HEK293 (cell line): ENCODE measurements around the gene GCNA.
A peak's percentile ranks its signal among the peaks of the same experiment; 100 is the strongest.

Experiments used
- CTCF ChIA-PET: fragments of 350-600 bp; formaldehyde crosslinking; extraction: SDS; loops from one replicate; lab custom pipeline; 2021; ENCODE audit warnings: antibody characterized with exemption; lab: Yijun Ruan, JAX
- POLR2A ChIA-PET: fragments of 300-600 bp; formaldehyde crosslinking; extraction: SDS; loops from one replicate; lab custom pipeline; 2020; ENCODE audit warnings: antibody characterized with exemption, inconsistent platforms; lab: Yijun Ruan, JAX
- H3K27ac ChIP-seq: fragments of 200-500 bp; sonication (Bioruptor generic); 2 replicates; pipeline ENCODE4 v1.5.1; 2014; ENCODE audit warnings: low read depth, low read length, control low read depth, inconsistent platforms; ENCODE audit errors: extremely low read depth
- H3K36me3 ChIP-seq, 2 experiments: fragments of 200-500 bp in 1 of 2; sonication (Bioruptor generic) in 1 of 2; 1 replicate in 1 of 2; 2 replicates in 1 of 2; pipeline ENCODE4 v1.5.1; 2014 to 2017; ENCODE audit warnings: inconsistent platforms in 2 of 2, low read length in 2 of 2; ENCODE audit not compliant: control insufficient read depth in 2 of 2, insufficient read depth in 1 of 2
- H3K4me1 ChIP-seq: fragments of 200-500 bp; sonication (Bioruptor generic); 2 replicates; pipeline ENCODE4 v1.5.1; 2014; ENCODE audit warnings: mild to moderate bottlenecking, low read length, inconsistent platforms; ENCODE audit not compliant: control insufficient read depth, insufficient read depth
- H3K4me3 ChIP-seq: 2 replicates; pipeline ENCODE4 v1.5.1; 2011; ENCODE audit warnings: low read depth, mild to moderate bottlenecking, control low read depth, low read length, moderate library complexity
- H3K9me3 ChIP-seq: fragments of 200-500 bp; sonication (Bioruptor generic); 2 replicates; pipeline ENCODE4 v1.5.1; 2014; ENCODE audit warnings: low read depth, low read length, inconsistent platforms; ENCODE audit not compliant: control insufficient read depth, insufficient read depth
- KLF1 ChIP-seq: fragments of 450-650 bp; formaldehyde crosslinking; IDR thresholded peaks from 2 replicates; pipeline ENCODE4 v1.5.1; 2016; ENCODE audit warnings: missing biosample characterization, missing genetic modification characterization
- KLF7 ChIP-seq: fragments of 450-650 bp; formaldehyde crosslinking; IDR thresholded peaks from 2 replicates; pipeline ENCODE4 v1.5.1; 2016; ENCODE audit warnings: missing biosample characterization, missing genetic modification characterization, borderline replicate concordance
- KLF8 ChIP-seq: fragments of 450-650 bp; formaldehyde crosslinking; IDR thresholded peaks from 2 replicates; pipeline ENCODE4 v1.5.1; 2016; ENCODE audit warnings: missing biosample characterization, missing genetic modification characterization
- YY1 ChIP-seq: fragments of 450-650 bp; formaldehyde crosslinking; IDR thresholded peaks from 2 replicates; pipeline ENCODE4 v1.5.1; 2018; ENCODE audit warnings: missing biosample characterization, missing genetic modification characterization
- ZFHX2 ChIP-seq: fragments of 450-650 bp; formaldehyde crosslinking; conservative IDR thresholded peaks from 2 replicates; pipeline ENCODE4 v1.5.1; 2016; ENCODE audit warnings: missing biosample characterization, missing genetic modification characterization
- ZNF10 ChIP-seq: fragments of 450-650 bp; formaldehyde crosslinking; IDR thresholded peaks from 2 replicates; pipeline ENCODE4 v1.5.1; 2017; ENCODE audit warnings: missing biosample characterization, missing genetic modification characterization
- ZNF112 ChIP-seq: fragments of 450-650 bp; formaldehyde crosslinking; IDR thresholded peaks from 2 replicates; pipeline ENCODE4 v1.5.0; 2017; ENCODE audit warnings: missing biosample characterization, missing genetic modification characterization
- ZNF335 ChIP-seq: fragments of 450-650 bp; formaldehyde crosslinking; conservative IDR thresholded peaks from 2 replicates; pipeline ENCODE4 v1.5.1; 2016; ENCODE audit warnings: missing biosample characterization, missing genetic modification characterization
- ZNF585B ChIP-seq: fragments of 450-650 bp; formaldehyde crosslinking; IDR thresholded peaks from 2 replicates; pipeline ENCODE4 v1.5.1; 2016; ENCODE audit warnings: missing biosample characterization, missing genetic modification characterization
- ZNF660 ChIP-seq: fragments of 450-650 bp; IDR thresholded peaks from 2 replicates; pipeline ENCODE4 v1.5.1; 2018; ENCODE audit warnings: missing biosample characterization, mild to moderate bottlenecking, missing genetic modification characterization
- TF ChIP-seq, protein P1 (sequence below): fragments of 450-650 bp; formaldehyde crosslinking; optimal IDR thresholded peaks from 2 replicates; pipeline ENCODE3; 2016; ENCODE audit warnings: missing biosample characterization, mild to moderate bottlenecking, missing genetic modification characterization
- TF ChIP-seq, protein P2 (sequence below): fragments of 450-650 bp; formaldehyde crosslinking; IDR thresholded peaks from 2 replicates; pipeline ENCODE4 v1.5.1; 2016; ENCODE audit warnings: missing biosample characterization, missing genetic modification characterization
- TF ChIP-seq, protein P3 (sequence below): fragments of 450-650 bp; formaldehyde crosslinking; IDR thresholded peaks from 2 replicates; pipeline ENCODE4 v1.5.1; 2016; ENCODE audit warnings: missing biosample characterization, missing genetic modification characterization
- TF ChIP-seq, protein P4 (sequence below): fragments of 450-650 bp; formaldehyde crosslinking; IDR thresholded peaks from 2 replicates; pipeline ENCODE4 v1.5.1; 2017; ENCODE audit warnings: missing biosample characterization, missing genetic modification characterization
- TF ChIP-seq, protein P5 (sequence below): fragments of 450-650 bp; formaldehyde crosslinking; IDR thresholded peaks from 2 replicates; pipeline ENCODE4 v1.5.1; 2016; ENCODE audit warnings: missing biosample characterization, missing genetic modification characterization

Gene GCNA

DNA sequence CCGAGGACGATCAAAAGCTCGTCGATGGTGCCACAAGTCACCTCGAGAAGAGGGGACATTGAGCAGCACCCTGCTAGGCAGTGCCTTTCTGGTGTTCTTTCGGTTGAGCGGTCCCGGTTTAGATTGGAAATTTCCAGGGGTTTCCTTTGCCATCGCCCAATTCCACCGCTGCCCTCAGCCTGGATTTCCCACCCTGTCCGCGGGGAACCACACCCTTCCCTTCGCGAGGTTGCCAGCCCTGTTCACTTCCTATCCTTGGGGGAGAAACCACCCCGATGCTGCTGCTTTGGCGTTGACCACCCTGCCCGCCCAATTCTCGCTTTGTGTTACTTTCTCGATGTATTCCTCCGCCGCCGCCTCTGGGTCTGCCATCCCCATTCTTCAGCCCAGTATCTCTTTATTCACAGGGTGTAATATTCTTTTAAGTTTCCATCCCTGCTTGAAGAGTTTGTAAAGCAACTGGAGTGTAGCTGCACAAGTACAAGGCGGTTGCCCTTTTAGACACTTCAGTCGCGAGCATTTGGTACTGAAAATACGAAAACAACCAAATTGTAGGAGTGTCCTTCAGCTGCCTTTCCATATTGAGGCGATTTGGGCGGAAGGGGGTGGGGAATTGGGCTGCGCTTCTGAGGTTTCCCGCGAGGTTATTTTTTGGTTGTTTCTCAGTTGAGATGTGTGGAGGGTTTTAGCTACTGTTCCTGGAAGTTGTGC is 44.2 kb upstream of the GCNA start (continued):
- TF ChIP-seq, protein P1, sequence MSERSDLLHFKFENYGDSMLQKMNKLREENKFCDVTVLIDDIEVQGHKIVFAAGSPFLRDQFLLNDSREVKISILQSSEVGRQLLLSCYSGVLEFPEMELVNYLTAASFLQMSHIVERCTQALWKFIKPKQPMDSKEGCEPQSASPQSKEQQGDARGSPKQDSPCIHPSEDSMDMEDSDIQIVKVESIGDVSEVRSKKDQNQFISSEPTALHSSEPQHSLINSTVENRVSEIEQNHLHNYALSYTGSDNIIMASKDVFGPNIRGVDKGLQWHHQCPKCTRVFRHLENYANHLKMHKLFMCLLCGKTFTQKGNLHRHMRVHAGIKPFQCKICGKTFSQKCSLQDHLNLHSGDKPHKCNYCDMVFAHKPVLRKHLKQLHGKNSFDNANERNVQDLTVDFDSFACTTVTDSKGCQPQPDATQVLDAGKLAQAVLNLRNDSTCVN: no peak
- TF ChIP-seq YY1: peak; percentile 67; the same call in 1 of the 2 replicates
- peak; percentile 22; the same call in 1 of the 2 replicates for TF ChIP-seq ZNF335
- TF ChIP-seq, protein P2, sequence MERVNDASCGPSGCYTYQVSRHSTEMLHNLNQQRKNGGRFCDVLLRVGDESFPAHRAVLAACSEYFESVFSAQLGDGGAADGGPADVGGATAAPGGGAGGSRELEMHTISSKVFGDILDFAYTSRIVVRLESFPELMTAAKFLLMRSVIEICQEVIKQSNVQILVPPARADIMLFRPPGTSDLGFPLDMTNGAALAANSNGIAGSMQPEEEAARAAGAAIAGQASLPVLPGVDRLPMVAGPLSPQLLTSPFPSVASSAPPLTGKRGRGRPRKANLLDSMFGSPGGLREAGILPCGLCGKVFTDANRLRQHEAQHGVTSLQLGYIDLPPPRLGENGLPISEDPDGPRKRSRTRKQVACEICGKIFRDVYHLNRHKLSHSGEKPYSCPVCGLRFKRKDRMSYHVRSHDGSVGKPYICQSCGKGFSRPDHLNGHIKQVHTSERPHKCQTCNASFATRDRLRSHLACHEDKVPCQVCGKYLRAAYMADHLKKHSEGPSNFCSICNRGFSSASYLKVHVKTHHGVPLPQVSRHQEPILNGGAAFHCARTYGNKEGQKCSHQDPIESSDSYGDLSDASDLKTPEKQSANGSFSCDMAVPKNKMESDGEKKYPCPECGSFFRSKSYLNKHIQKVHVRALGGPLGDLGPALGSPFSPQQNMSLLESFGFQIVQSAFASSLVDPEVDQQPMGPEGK (tag by site-specific recombination): peak; percentile 45
- peak; percentile 65; the same call in 1 of the 2 replicates for TF ChIP-seq KLF7
- peak; percentile 82 for TF ChIP-seq KLF1 (tag by site-specific recombination)
- TF ChIP-seq, protein P3, sequence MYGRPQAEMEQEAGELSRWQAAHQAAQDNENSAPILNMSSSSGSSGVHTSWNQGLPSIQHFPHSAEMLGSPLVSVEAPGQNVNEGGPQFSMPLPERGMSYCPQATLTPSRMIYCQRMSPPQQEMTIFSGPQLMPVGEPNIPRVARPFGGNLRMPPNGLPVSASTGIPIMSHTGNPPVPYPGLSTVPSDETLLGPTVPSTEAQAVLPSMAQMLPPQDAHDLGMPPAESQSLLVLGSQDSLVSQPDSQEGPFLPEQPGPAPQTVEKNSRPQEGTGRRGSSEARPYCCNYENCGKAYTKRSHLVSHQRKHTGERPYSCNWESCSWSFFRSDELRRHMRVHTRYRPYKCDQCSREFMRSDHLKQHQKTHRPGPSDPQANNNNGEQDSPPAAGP: 0 out of 2 replicates have a peak, but pooled peaks have one; percentile 32
- peak; percentile 100 for TF ChIP-seq ZNF10
- peak; percentile 78; the same call in 1 of the 2 replicates for TF ChIP-seq KLF8 (tag by site-specific recombination)
- TF ChIP-seq, all 188 proteins: peak for 20

DNA sequence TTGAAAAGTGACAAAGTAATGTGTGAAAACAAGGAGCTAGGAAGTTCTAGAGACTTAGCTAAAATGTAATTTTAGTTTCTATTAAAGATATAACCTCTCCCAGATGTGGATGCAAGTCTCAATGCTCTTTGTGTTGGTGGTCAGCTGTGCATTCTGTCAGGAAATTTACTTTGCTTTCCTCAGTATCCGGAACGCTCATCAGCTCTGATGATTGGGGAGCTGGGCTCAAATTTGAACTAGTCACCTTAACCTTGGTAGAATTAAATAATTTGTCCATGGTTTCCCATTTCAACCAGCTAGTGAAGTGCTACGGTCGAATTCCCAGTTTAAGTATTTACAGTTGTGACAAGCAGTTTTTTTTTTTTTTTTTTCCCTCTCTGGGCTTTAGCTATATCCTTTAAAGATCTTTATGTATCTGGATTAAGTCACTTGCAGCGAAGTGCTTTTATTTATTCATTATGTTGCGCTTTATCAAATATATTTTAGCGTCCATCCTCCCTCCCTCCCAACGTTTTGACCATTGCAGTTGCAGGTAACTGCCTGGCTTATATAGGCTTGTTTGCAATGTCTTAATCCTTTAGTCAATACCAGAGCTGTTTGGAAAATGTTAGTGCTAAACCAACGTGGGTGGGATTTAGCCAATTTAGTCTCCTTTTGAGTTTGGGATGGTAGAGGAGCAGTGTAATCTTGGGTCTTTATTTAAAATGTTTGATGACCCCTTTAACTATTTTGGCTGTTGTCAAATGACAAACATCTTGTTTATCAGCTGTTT is 43.3 kb upstream of the GCNA start:
- TF ChIP-seq, protein P4, sequence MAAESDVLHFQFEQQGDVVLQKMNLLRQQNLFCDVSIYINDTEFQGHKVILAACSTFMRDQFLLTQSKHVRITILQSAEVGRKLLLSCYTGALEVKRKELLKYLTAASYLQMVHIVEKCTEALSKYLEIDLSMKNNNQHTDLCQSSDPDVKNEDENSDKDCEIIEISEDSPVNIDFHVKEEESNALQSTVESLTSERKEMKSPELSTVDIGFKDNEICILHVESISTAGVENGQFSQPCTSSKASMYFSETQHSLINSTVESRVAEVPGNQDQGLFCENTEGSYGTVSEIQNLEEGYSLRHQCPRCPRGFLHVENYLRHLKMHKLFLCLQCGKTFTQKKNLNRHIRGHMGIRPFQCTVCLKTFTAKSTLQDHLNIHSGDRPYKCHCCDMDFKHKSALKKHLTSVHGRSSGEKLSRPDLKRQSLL: no peak
- TF ChIP-seq ZNF660 (tag by site-specific recombination) (peak; percentile 69; the same call in 1 of the 2 replicates), ZFHX2 (tag by site-specific recombination) (0 out of 2 replicates have a peak, but pooled peaks have one; percentile 8)
- TF ChIP-seq, protein P5, sequence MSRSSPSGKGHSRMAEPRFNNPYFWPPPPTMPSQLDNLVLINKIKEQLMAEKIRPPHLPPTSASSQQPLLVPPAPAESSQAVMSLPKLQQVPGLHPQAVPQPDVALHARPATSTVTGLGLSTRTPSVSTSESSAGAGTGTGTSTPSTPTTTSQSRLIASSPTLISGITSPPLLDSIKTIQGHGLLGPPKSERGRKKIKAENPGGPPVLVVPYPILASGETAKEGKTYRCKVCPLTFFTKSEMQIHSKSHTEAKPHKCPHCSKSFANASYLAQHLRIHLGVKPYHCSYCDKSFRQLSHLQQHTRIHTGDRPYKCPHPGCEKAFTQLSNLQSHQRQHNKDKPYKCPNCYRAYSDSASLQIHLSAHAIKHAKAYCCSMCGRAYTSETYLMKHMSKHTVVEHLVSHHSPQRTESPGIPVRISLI: 0 out of 2 replicates have a peak, but pooled peaks have one; percentile 56
- H3K4me3 ChIP-seq: peak overlapping the region; percentile 52
- H3K27ac ChIP-seq: peak overlapping the region; percentile 75
- H3K9me3 ChIP-seq: no peaks in the 10 kb centered on the region
- POLR2A ChIA-PET: interaction anchor here (0.6 to 2.7 kb wide), 7 partner anchors 8 to 320 kb away, joined by 3 to 16 read pairs (median 4); partner anchors contain the start of genes NONO and TAF1
- peaks cover 6 to 11% of the 10 kb centered on the region in 2 experiments for H3K36me3 ChIP-seq
- CTCF ChIA-PET: interaction anchor here (0.6 to 0.8 kb wide), 3 partner anchors 10 to 1643 kb away, joined by 3 to 4 read pairs (median 3); no protein-coding TSS in a partner anchor
- peaks cover 13% of the 10 kb centered on the region for H3K4me1 ChIP-seq

DNA sequence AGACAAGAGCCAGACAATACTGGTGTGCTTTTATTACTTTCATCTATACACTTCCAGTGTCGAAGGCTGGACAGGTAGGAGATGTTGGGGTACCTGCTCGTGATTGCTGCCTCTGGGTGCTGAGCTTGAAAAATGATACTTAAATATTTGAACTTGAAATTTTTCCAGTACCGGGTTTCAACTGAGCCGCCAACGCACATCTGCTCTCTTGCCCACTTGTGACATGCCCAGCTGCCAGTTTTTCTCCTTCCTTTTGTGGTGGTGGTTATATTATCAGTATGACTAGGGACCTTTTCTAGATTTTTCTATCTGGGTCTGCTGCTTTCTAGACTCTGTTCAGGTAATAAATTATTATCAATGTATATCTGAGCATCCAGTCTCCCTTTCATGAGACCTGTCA is 42.0 kb upstream of the GCNA start:
- Histone ChIP-seq H3K4me1 (peaks cover 20% of the 10 kb centered on the region), H3K9me3 (no peaks in the 10 kb centered on the region), H3K36me3 (peaks cover 6 to 14% of the 10 kb centered on the region in 2 experiments), H3K4me3 (peak overlapping the region; percentile 16), H3K27ac (no peak overlapping the region)
- CTCF ChIA-PET: no interaction called here
- TF ChIP-seq ZNF585B (tag by site-specific recombination): no peak
- peak; percentile 19; the same call in 1 of the 2 replicates for TF ChIP-seq ZFHX2 (tag by site-specific recombination)
- TF ChIP-seq ZNF112 (tag by site-specific recombination): no peak
- POLR2A ChIA-PET: interaction anchor here (0.6 kb wide), 1 partner anchor 47 kb away, joined by 5 read pairs; no protein-coding TSS in a partner anchor
